Endothelial cell of umbilical vein (primary cell): ENCODE data around the gene ADARB2. TPM values are rescaled to one million over a fixed set of nuclear protein-coding genes. Genes with fewer than 3 reads are reported as not detected.

Experiments
- BruUV-seq: library from RNA; stranded (reverse); fragments of 400-500 nt; replicated peaks from 2 replicates; lab custom pipeline; 2021; lab: Mats Ljungman, UMichigan
- CTCF ChIA-PET: fragments of 300-600, 350-600 bp; sonication (Branson Sonifier 250); formaldehyde crosslinking; loops from one replicate; lab custom pipeline; 2021; ENCODE audit warnings: antibody characterized with exemption, inconsistent platforms; lab: Charles Lee
- POLR2A ChIA-PET: fragments of 300-600, 350-600 bp; sonication (Branson Sonifier 250); formaldehyde crosslinking; loops from one replicate; lab custom pipeline; 2021; ENCODE audit warnings: antibody characterized with exemption, inconsistent platforms; lab: Charles Lee
- DNase-seq: peaks from one replicate; pipeline ENCODE4 v3.0.0-alpha.2; 2011; ENCODE audit warnings: low read depth, low spot score
- FAIRE-seq: peaks from 2 replicates; lab custom pipeline; 2011; peaks lifted over from hg19 to GRCh38; lab: Jason Lieb, UNC
- H2AFZ ChIP-seq: 2 replicates; pipeline ENCODE4 v1.6.0; 2012; ENCODE audit warnings: low read depth, low read length, control low read depth, inconsistent platforms
- H3K27ac ChIP-seq: 2 replicates; pipeline ENCODE4 v1.5.1; 2011; ENCODE audit warnings: low read depth, mild to moderate bottlenecking, control low read depth, low read length, moderate library complexity; ENCODE audit not compliant: insufficient read depth
- H3K27me3 ChIP-seq, 2 experiments: 2 replicates each; pipeline versions ENCODE4 v1.6.0 to v1.6.1; 2011; ENCODE audit warnings: low read length in 2 of 2, mixed read lengths in 1 of 2; ENCODE audit not compliant: control insufficient read depth in 2 of 2, insufficient read depth in 2 of 2
- H3K36me3 ChIP-seq, 2 experiments: 2 replicates in 1 of 2; 3 replicates in 1 of 2; pipeline ENCODE4 v1.5.1; 2011; ENCODE audit warnings: low read length in 2 of 2, mild to moderate bottlenecking in 1 of 2, moderate library complexity in 1 of 2; ENCODE audit not compliant: control insufficient read depth in 2 of 2, insufficient read depth in 2 of 2; ENCODE audit errors: extremely low read depth in 1 of 2
- H3K4me1 ChIP-seq: 3 replicates; pipeline ENCODE4 v1.5.1; 2011; ENCODE audit warnings: mild to moderate bottlenecking, low read length; ENCODE audit not compliant: control insufficient read depth, insufficient read depth; ENCODE audit errors: extremely low read depth
- H3K4me2 ChIP-seq: 2 replicates; pipeline ENCODE4 v1.6.1; 2011; ENCODE audit warnings: low read length, control low read depth, mixed read lengths; ENCODE audit not compliant: insufficient read depth
- H3K4me3 ChIP-seq, 3 experiments: fragments of 200-600 bp in 1 of 3; sonication (generic), shearing (Covaris generic) in 1 of 3; replicated peaks in 1 of 3; 2 replicates each; pipeline ENCODE4 v1.5.1; 2011 to 2016; ENCODE audit warnings: control low read depth in 3 of 3, low read length in 3 of 3, mild to moderate bottlenecking in 2 of 3, inconsistent platforms in 1 of 3, low read depth in 1 of 3, moderate library complexity in 1 of 3; ENCODE audit not compliant: insufficient read depth in 1 of 3
- H3K79me2 ChIP-seq: 2 replicates; pipeline ENCODE4 v1.6.0; 2012; ENCODE audit warnings: low read length, inconsistent platforms; ENCODE audit not compliant: control insufficient read depth, insufficient read depth
- H3K9ac ChIP-seq: replicated peaks from 2 replicates; pipeline ENCODE3; 2011; ENCODE audit warnings: low read length, control low read depth; ENCODE audit not compliant: insufficient read depth; ENCODE audit errors: extremely low read depth
- H3K9me1 ChIP-seq: replicated peaks from 3 replicates; pipeline ENCODE4 v1.6.0; 2011; ENCODE audit warnings: mild to moderate bottlenecking, low read length; ENCODE audit not compliant: control insufficient read depth, insufficient read depth; ENCODE audit errors: extremely low read depth
- H3K9me3 ChIP-seq: replicated peaks from 2 replicates; pipeline ENCODE4 v1.5.1; 2012; ENCODE audit warnings: low read length, inconsistent platforms; ENCODE audit not compliant: control insufficient read depth, insufficient read depth
- H4K20me1 ChIP-seq: replicated peaks from 2 replicates; pipeline ENCODE3; 2011; ENCODE audit warnings: mild to moderate bottlenecking, low read length; ENCODE audit not compliant: control insufficient read depth, insufficient read depth; ENCODE audit errors: extremely low read depth
- EZH2 ChIP-seq: IDR thresholded peaks from 2 replicates; pipeline ENCODE4 v1.6.1; 2012; ENCODE audit warnings: borderline replicate concordance, low read depth, mild to moderate bottlenecking, moderate library complexity, low read length, inconsistent platforms; ENCODE audit not compliant: severe bottlenecking
- FOS ChIP-seq: IDR thresholded peaks from 2 replicates; pipeline ENCODE4 v1.6.1; 2011; ENCODE audit warnings: mild to moderate bottlenecking, low read length, moderate library complexity, borderline replicate concordance; ENCODE audit not compliant: insufficient read depth
- GATA2 ChIP-seq: IDR thresholded peaks from 2 replicates; pipeline ENCODE4 v1.7.0; 2011; ENCODE audit warnings: low read depth, mild to moderate bottlenecking, moderate library complexity, mixed read lengths, low read length; ENCODE audit not compliant: insufficient read length, insufficient read depth
- JUN ChIP-seq: IDR thresholded peaks from 2 replicates; pipeline ENCODE4 v1.6.1; 2011; ENCODE audit warnings: borderline replicate concordance, low read depth; ENCODE audit not compliant: insufficient read length, insufficient read depth
- MYC ChIP-seq: IDR thresholded peaks from one replicate; pipeline ENCODE4 v1.6.1; 2011; ENCODE audit warnings: mild to moderate bottlenecking, low read depth, low read length
- POLR2A ChIP-seq: IDR thresholded peaks from 2 replicates; pipeline ENCODE4 v1.6.1; 2012; ENCODE audit warnings: low read depth, mild to moderate bottlenecking, control low read depth, low read length
- POLR2AphosphoS5 ChIP-seq: IDR thresholded peaks from 2 replicates; pipeline ENCODE4 v1.6.1; 2012; ENCODE audit warnings: low read depth, mild to moderate bottlenecking, control low read depth, low read length, moderate library complexity; ENCODE audit not compliant: insufficient read depth
- dilution Hi-C: fragments of 300-500 bp; cut with MboI; formaldehyde crosslinking; loops from one replicate; pipeline ENCODE4 v1.15.0; 2019; ENCODE audit warnings: low sequenced_read_pairs; ENCODE audit not compliant: extremely low pct_ligation_motif_present
- intact Hi-C: fragments of 100-400 bp; cut with micrococcal nuclease; formaldehyde crosslinking; loops from one replicate; pipeline ENCODE4 v1.10.0; 2022
- polyA plus RNA-seq, 4 experiments: library from polyadenylated mRNA; depleted of rRNA in 3 of 4; stranded (reverse) in 3 of 4; unstranded in 1 of 4; fragments of >200 nt; gene quantifications; 2 replicates each; pipeline versions ENCODE4 v1.2.1 to v1.2.3, GENCODE V29; 2011 to 2012; ENCODE audit warnings: missing spikeins in 1 of 4
- total RNA-seq: library from RNA; stranded (reverse); gene quantifications from 2 replicates; pipeline ENCODE4 v1.2.3, GENCODE V29; 2021
- TF ChIP-seq, protein P1 (sequence below): IDR thresholded peaks from 2 replicates; pipeline ENCODE4 v1.6.1; 2011; ENCODE audit not compliant: insufficient read depth, insufficient read length
- TF ChIP-seq, protein P2 (sequence below), 2 donors: IDR thresholded peaks; 1 replicate in 1 of 2; 2 replicates in 1 of 2; pipeline ENCODE4 v1.5.1; 2011; ENCODE audit warnings: low read length in 2 of 2, mild to moderate bottlenecking in 2 of 2, moderate library complexity in 2 of 2, control low read depth in 1 of 2, inconsistent platforms in 1 of 2, low read depth in 1 of 2; ENCODE audit not compliant: insufficient read depth in 1 of 2; ENCODE audit errors: extremely low read depth in 1 of 2

Gene ADARB2
- total and polyA plus RNA-seq, 2 donors (not counting 3 experiments of a cell fraction or from before 2014, with no cell fraction given) = not detected

DNA sequence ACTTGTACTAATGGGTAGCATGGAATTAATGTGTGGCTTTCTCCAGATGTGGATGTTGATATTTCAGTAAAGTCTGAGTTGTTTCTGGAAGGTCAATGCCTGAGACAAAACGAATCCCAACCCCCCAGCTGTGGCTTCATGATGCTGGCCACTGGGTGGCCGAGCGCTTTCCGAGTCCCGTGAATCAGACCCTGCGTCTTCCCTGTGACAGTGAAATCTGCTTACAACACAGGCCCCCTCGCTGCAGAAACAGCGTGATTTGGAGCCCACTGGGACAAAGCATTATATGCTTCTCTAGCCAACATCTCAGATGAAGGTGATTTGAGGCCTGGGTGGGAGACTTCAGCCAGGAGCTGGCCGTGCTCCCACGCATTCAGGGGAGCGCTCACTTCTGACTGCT is 556.5 kb downstream of the ADARB2 start:
- POLR2A ChIA-PET = no interaction called here
- intact Hi-C loops = no loop called here

DNA sequence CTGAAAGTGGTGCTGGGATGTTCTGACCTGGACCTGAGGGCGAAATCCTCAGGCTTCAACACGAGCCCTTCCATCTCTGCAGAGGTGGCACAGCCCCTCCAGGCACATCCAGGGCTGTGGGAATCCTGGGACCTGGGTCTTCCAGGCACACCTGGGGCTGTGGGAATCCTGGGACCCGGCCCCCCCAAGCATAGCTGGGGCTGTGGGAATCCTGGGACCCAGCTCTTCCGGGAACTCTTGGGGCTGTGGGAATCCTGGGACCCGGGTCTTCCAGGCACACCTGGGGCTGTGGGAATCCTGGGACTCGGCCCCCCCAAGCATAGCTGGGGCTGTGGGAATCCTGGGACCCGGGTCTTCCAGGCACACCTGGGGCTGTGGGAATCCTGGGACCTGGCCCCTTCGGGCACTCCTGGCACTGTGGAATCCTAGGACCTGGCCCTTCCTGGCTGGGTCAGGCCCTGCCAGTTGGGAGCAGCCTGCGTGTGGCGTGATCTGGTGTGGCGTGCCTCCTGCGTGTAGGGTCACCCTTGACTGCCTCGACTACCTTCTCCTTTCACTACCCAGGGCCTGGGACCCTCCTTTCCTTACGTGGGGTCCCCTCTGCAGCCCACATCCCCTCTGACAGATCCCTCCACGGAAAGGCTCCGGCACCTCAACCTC is 557.1 kb downstream of the ADARB2 start:
- Histone ChIP-seq H3K27me3 (no peaks in the 10 kb centered on the region), H2AFZ (no peak overlapping the region), H3K4me3 (no peak overlapping the region), H3K9me3 (no peaks in the 10 kb centered on the region), H3K9ac (no peak overlapping the region), H3K36me3 (no peaks in the 10 kb centered on the region), H3K9me1 (no peaks in the 10 kb centered on the region), H4K20me1 (no peaks in the 10 kb centered on the region), H3K4me1 (no peaks in the 10 kb centered on the region), H3K27ac (no peak overlapping the region), H3K79me2 (no peaks in the 10 kb centered on the region), H3K4me2 (no peak overlapping the region)
- FAIRE-seq (no peak), DNase-seq (no peak)
- intact Hi-C loops (no loop called here), dilution Hi-C loops (no loop called here)
- no TSS peak for BruUV-seq
- ChIA-PET POLR2A (no interaction called here), CTCF (interaction anchor here (1.2 kb wide), 1 partner anchor 12 kb away, joined by 4 read pairs; no protein-coding TSS in a partner anchor)
- TF ChIP-seq GATA2 = no peak
- TF ChIP-seq EZH2 = no peak
- TF ChIP-seq FOS = no peak
- no peak for TF ChIP-seq JUN
- TF ChIP-seq POLR2AphosphoS5 = no peak
- TF ChIP-seq, protein P1, sequence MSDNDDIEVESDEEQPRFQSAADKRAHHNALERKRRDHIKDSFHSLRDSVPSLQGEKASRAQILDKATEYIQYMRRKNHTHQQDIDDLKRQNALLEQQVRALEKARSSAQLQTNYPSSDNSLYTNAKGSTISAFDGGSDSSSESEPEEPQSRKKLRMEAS = no peak
- TF ChIP-seq, protein P2, sequence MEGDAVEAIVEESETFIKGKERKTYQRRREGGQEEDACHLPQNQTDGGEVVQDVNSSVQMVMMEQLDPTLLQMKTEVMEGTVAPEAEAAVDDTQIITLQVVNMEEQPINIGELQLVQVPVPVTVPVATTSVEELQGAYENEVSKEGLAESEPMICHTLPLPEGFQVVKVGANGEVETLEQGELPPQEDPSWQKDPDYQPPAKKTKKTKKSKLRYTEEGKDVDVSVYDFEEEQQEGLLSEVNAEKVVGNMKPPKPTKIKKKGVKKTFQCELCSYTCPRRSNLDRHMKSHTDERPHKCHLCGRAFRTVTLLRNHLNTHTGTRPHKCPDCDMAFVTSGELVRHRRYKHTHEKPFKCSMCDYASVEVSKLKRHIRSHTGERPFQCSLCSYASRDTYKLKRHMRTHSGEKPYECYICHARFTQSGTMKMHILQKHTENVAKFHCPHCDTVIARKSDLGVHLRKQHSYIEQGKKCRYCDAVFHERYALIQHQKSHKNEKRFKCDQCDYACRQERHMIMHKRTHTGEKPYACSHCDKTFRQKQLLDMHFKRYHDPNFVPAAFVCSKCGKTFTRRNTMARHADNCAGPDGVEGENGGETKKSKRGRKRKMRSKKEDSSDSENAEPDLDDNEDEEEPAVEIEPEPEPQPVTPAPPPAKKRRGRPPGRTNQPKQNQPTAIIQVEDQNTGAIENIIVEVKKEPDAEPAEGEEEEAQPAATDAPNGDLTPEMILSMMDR (IDR thresholded peaks at IDR 0.05; ENCODE audit: extremely low read depth in 1 of 2, insufficient read depth in 1 of 2, low read depth in 1 of 2, low read length in 2 of 2) = no peak
- TF ChIP-seq MYC = no peak
- no peak for TF ChIP-seq POLR2A

More for the DNA sequence above, 556.5 kb downstream of the ADARB2 start:
- H3K9me1 ChIP-seq = no peaks in the 10 kb centered on the region
- no peak overlapping the region for H3K4me2 ChIP-seq
- no TSS peak for BruUV-seq
- dilution Hi-C loops = no loop called here
- no peak for FAIRE-seq
- no peak for DNase-seq
- no peaks in the 10 kb centered on the region for H3K27me3 ChIP-seq
- no peak for TF ChIP-seq FOS
- no peak overlapping the region for H3K9ac ChIP-seq
- H3K27ac ChIP-seq = no peak overlapping the region
- H3K4me3 ChIP-seq = no peak overlapping the region
- no peaks in the 10 kb centered on the region for H3K79me2 ChIP-seq
- no peaks in the 10 kb centered on the region for H4K20me1 ChIP-seq
- H3K36me3 ChIP-seq = no peaks in the 10 kb centered on the region
- no peaks in the 10 kb centered on the region for H3K4me1 ChIP-seq
- H2AFZ ChIP-seq = no peak overlapping the region
- no peaks in the 10 kb centered on the region for H3K9me3 ChIP-seq
- CTCF ChIA-PET = interaction anchor here (1.2 kb wide), 1 partner anchor 11 kb away, joined by 4 read pairs; no protein-coding TSS in a partner anchor
